ENCODE results near the gene FAM83G.

Gene FAM83G

GRCh38 chr17:18978655-18979054 is 25.9 kb downstream of the FAM83G start:
- CTCF ChIA-PET, result interaction anchor here (1.3 kb wide), 1 partner anchor 18 kb away, joined by 6 read pairs; no protein-coding TSS in a partner anchor
- no peak for TF ChIP-seq ZNF384 (IDR thresholded peaks at IDR 0.05)
- no peak for TF ChIP-seq SP1 (IDR thresholded peaks at IDR 0.05)
- POLR2A ChIA-PET, result interaction anchor here (2.1 kb wide), 1 partner anchor 12 kb away, joined by 5 read pairs; no protein-coding TSS in a partner anchor
- DNase-seq (ENCODE audit: extremely low spot score), result no peak

- POLR2A ChIA-PET, result interaction anchor here (2.1 kb wide), 1 partner anchor 13 kb away, joined by 5 read pairs; no protein-coding TSS in a partner anchor
- no peak for TF ChIP-seq TARDBP (IDR thresholded peaks at IDR 0.05)
- TF ChIP-seq FOXM1 (IDR thresholded peaks at IDR 0.05; ENCODE audit: borderline replicate concordance), result no peak
- no peak for TF ChIP-seq ARNT (IDR thresholded peaks at IDR 0.05)
- no peak for TF ChIP-seq HDGF (IDR thresholded peaks at IDR 0.05; ENCODE audit: borderline replicate concordance)
- TF ChIP-seq, protein P1, sequence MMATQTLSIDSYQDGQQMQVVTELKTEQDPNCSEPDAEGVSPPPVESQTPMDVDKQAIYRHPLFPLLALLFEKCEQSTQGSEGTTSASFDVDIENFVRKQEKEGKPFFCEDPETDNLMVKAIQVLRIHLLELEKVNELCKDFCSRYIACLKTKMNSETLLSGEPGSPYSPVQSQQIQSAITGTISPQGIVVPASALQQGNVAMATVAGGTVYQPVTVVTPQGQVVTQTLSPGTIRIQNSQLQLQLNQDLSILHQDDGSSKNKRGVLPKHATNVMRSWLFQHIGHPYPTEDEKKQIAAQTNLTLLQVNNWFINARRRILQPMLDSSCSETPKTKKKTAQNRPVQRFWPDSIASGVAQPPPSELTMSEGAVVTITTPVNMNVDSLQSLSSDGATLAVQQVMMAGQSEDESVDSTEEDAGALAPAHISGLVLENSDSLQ (IDR thresholded peaks at IDR 0.05), result no peak
- no peak for TF ChIP-seq FOXK2 (IDR thresholded peaks at IDR 0.05)
- TF ChIP-seq CTBP1 (IDR thresholded peaks at IDR 0.05; ENCODE audit: borderline replicate concordance), result no peak
- TF ChIP-seq BHLHE40 (IDR thresholded peaks at IDR 0.05; ENCODE audit: borderline replicate concordance), result no peak
- TF ChIP-seq SUZ12 (IDR thresholded peaks at IDR 0.05), result no peak
- TF ChIP-seq LEF1 (IDR thresholded peaks at IDR 0.05; ENCODE audit: borderline replicate concordance), result no peak
- no peak for TF ChIP-seq L3MBTL2 (conservative IDR thresholded peaks at IDR 0.05)
- DNase-seq (ENCODE audit: extremely low spot score), result no peak
- CTCF ChIA-PET, result interaction anchor here (1.3 kb wide), 1 partner anchor 17 kb away, joined by 6 read pairs; no protein-coding TSS in a partner anchor
Observed at GRCh38 chr17:18978050-18978449, 26.5 kb downstream of the FAM83G start.

DNA sequence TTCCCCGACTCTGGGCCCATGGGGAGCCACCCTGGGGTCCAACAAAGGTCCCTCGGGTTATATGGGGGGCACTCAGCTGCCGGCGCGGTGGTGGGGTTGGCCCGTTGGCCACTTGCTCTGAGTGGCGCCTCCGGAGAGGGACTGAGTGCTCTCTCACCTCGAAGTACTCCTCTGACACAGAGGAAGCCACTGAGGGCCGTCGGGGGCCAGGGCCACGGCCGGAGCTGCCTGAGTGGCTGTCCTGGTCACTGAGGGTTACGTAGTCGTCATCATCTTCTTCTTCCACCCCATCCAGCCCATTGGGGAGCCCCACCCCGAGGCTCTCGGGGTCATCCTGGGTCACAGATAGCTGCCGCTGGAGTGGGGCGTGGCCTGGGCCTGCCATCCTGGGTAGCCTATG is 26.9 kb downstream of the FAM83G start:
- ChIA-PET POLR2A (no interaction called here), CTCF (interaction anchor here (1.3 kb wide), 1 partner anchor 17 kb away, joined by 6 read pairs; no protein-coding TSS in a partner anchor)
- TF ChIP-seq ZNF384 (IDR thresholded peaks at IDR 0.05) (no peak), SUZ12 (IDR thresholded peaks at IDR 0.05) (no peak), TARDBP (IDR thresholded peaks at IDR 0.05) (no peak), FOXA1 (IDR thresholded peaks at IDR 0.05) (no peak), LEF1 (IDR thresholded peaks at IDR 0.05; ENCODE audit: borderline replicate concordance) (no peak), CTBP1 (IDR thresholded peaks at IDR 0.05; ENCODE audit: borderline replicate concordance) (no peak), HDGF (IDR thresholded peaks at IDR 0.05; ENCODE audit: borderline replicate concordance) (no peak), FOXM1 (IDR thresholded peaks at IDR 0.05; ENCODE audit: borderline replicate concordance) (no peak), NFRKB (IDR thresholded peaks at IDR 0.05) (no peak), SP1 (IDR thresholded peaks at IDR 0.05) (no peak), L3MBTL2 (conservative IDR thresholded peaks at IDR 0.05) (no peak), BHLHE40 (IDR thresholded peaks at IDR 0.05; ENCODE audit: borderline replicate concordance) (no peak), FOXK2 (IDR thresholded peaks at IDR 0.05) (no peak), ARNT (IDR thresholded peaks at IDR 0.05) (no peak), ELF4 (IDR thresholded peaks at IDR 0.05) (no peak)
- TF ChIP-seq, protein P1 (IDR thresholded peaks at IDR 0.05), result no peak
- DNase-seq (ENCODE audit: extremely low spot score), result no peak

- POLR2A ChIA-PET, result interaction anchor here (1.3 kb wide), 1 partner anchor 25 kb away, joined by 3 read pairs; no protein-coding TSS in a partner anchor
- TF ChIP-seq TARDBP (IDR thresholded peaks at IDR 0.05) (no peak), BHLHE40 (IDR thresholded peaks at IDR 0.05; ENCODE audit: borderline replicate concordance) (no peak), FOXK2 (IDR thresholded peaks at IDR 0.05) (no peak), SP1 (IDR thresholded peaks at IDR 0.05) (no peak), FOXA1 (IDR thresholded peaks at IDR 0.05) (no peak), L3MBTL2 (conservative IDR thresholded peaks at IDR 0.05) (no peak), HDGF (IDR thresholded peaks at IDR 0.05; ENCODE audit: borderline replicate concordance) (no peak), LEF1 (IDR thresholded peaks at IDR 0.05; ENCODE audit: borderline replicate concordance) (no peak), ELF4 (IDR thresholded peaks at IDR 0.05) (no peak), ZNF384 (IDR thresholded peaks at IDR 0.05) (no peak), CTBP1 (IDR thresholded peaks at IDR 0.05; ENCODE audit: borderline replicate concordance) (no peak), SUZ12 (IDR thresholded peaks at IDR 0.05) (no peak), ARNT (IDR thresholded peaks at IDR 0.05) (no peak)
- TF ChIP-seq, protein P1 (IDR thresholded peaks at IDR 0.05), result no peak
- DNase-seq (ENCODE audit: extremely low spot score), result no peak
- CTCF ChIA-PET, result no interaction called here
Observed at GRCh38 chr17:18977021-18977420, 27.5 kb downstream of the FAM83G start.

- ChIA-PET CTCF (no interaction called here), POLR2A (interaction anchor here (1.3 kb wide), 1 partner anchor 26 kb away, joined by 3 read pairs; no protein-coding TSS in a partner anchor)
- no peak for TF ChIP-seq L3MBTL2 (conservative IDR thresholded peaks at IDR 0.05)
- TF ChIP-seq HDGF (IDR thresholded peaks at IDR 0.05; ENCODE audit: borderline replicate concordance), result no peak
- no peak for TF ChIP-seq CTBP1 (IDR thresholded peaks at IDR 0.05; ENCODE audit: borderline replicate concordance)
- no peak for TF ChIP-seq TARDBP (IDR thresholded peaks at IDR 0.05)
- no peak for TF ChIP-seq NFRKB (IDR thresholded peaks at IDR 0.05)
- TF ChIP-seq SUZ12 (IDR thresholded peaks at IDR 0.05), result no peak
- TF ChIP-seq ELF4 (IDR thresholded peaks at IDR 0.05), result no peak
- TF ChIP-seq BHLHE40 (IDR thresholded peaks at IDR 0.05; ENCODE audit: borderline replicate concordance), result no peak
- TF ChIP-seq, protein P1 (IDR thresholded peaks at IDR 0.05), result no peak
- no peak for TF ChIP-seq ARNT (IDR thresholded peaks at IDR 0.05)
- TF ChIP-seq FOXA1 (IDR thresholded peaks at IDR 0.05), result no peak
- no peak for TF ChIP-seq FOXK2 (IDR thresholded peaks at IDR 0.05)
- TF ChIP-seq SP1 (IDR thresholded peaks at IDR 0.05), result no peak
- TF ChIP-seq ZNF384 (IDR thresholded peaks at IDR 0.05), result no peak
- TF ChIP-seq FOXM1 (IDR thresholded peaks at IDR 0.05; ENCODE audit: borderline replicate concordance), result no peak
- TF ChIP-seq LEF1 (IDR thresholded peaks at IDR 0.05; ENCODE audit: borderline replicate concordance), result no peak
- no peak for DNase-seq (ENCODE audit: extremely low spot score)
Observed at GRCh38 chr17:18976201-18976600, 28.4 kb downstream of the FAM83G start.

Data from HEK293T (cell line).